T-helper 1 cell treated with Interleukin-12 subunit alpha and Interleukin-12 subunit beta and Interleukin-4 antibody, amounts not matched to agents 30 ng/mL and 1 ng/mL, for 36 hours (primary cell): ENCODE data around the gene HTR3B. TPM values are rescaled to one million over a fixed set of nuclear protein-coding genes. Genes with fewer than 3 reads are reported as not detected.

Source experiments
- intact Hi-C: fragments of 100-400 bp; cut with micrococcal nuclease; formaldehyde crosslinking; loops from one replicate; pipeline ENCODE4 v1.15.1; 2024
- total RNA-seq: library from RNA; stranded (reverse); gene quantifications from 2 replicates; pipeline ENCODE4 v1.2.3, GENCODE V29; 2022

HTR3B gene, protein sequence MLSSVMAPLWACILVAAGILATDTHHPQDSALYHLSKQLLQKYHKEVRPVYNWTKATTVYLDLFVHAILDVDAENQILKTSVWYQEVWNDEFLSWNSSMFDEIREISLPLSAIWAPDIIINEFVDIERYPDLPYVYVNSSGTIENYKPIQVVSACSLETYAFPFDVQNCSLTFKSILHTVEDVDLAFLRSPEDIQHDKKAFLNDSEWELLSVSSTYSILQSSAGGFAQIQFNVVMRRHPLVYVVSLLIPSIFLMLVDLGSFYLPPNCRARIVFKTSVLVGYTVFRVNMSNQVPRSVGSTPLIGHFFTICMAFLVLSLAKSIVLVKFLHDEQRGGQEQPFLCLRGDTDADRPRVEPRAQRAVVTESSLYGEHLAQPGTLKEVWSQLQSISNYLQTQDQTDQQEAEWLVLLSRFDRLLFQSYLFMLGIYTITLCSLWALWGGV
- total RNA-seq, result not detected in 2 replicates

DNA sequence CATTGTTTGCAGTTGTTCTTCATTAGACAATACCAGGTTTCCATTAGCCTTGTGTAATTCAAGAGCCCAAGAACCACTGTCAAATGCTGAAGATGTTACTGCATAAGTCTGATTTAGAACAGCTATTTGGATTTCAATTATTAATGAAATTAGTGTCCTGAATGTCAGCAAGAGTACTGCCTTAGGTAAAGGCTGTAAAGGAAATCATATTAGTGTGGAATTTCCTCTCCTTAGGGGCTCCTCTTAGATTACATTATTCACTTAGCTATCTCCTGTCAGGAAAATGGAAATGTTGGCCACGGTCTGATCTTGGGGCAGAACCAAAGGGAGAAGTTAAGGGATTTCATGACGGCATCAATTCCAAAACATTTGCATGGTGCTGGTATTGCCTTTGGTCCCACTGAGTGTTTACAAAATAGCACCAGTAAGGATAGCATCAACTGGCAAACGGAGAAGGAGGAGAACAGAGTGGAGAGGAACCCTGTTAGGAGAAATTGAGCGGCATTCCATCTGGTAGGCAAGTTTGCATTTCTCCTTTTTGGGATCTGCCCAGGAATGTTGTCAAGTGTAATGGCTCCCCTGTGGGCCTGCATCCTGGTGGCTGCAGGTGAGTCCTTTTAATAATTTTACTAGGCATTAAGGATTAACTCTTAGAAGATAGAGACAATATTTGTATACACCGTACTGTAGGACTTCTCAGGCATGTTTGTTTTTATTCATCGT lies at the start of gene HTR3B:
HTR3B (plus strand) TSS at position 418 of the 723 bp plus-strand sequence; CDS start at position 556, 138 bp downstream.
- intact Hi-C loops, result no loop called here

DNA sequence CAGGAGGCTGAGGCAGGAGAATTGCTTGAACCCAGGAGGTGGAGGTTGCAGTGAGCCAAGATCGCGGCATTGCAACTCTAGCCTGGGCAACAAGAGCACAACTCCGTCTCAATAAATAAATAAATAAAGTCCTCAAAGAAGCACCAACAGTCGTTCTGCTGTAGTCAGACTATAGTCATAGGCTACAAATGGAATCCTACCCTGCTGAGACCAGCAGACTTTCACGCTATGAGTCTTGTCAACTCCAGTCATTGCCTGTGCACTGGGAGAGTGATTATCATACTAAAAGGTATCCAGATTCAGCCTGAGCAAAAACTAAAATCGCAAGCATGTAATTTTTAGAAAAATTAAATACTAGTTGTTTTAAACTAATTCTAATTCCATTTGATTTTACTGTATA lies 48.8 kb upstream of the HTR3B start:
- intact Hi-C loops, result no loop called here

DNA sequence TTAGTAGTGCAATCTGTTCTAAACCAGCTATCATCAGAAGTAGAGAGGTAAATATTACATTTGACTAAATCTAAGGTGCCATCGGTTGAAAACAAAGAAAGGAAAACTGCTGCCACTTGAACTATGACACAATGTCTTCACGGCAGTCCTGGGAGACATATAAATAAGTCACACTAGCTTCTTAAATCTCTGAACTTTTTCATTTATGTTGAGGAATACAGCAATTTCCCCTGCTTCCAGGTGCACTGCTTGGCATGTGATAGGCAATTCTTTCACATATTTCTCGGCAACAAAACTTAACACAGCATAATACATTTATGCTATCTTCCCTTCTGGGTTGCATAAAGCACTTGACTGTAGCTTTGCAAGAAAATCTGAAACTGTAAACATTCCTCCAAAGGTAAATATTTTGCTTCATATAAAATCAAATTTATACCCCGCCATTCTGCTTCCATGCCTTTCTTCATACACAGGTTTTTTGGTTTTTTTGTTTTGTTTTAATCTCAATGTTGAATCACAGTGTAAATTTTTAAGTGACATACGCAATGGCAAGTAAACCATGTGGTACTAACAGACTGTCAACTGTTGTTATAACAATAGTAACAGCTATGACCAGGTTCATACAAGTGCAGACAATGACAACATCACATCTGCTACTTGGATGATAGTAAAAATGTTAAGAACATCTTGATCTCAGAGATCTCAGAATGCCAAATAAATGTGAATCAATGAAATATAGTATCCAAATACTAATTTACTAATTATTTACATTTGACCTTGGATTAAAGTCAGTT lies 47.4 kb upstream of the HTR3B start:
- intact Hi-C loops, result no loop called here

DNA sequence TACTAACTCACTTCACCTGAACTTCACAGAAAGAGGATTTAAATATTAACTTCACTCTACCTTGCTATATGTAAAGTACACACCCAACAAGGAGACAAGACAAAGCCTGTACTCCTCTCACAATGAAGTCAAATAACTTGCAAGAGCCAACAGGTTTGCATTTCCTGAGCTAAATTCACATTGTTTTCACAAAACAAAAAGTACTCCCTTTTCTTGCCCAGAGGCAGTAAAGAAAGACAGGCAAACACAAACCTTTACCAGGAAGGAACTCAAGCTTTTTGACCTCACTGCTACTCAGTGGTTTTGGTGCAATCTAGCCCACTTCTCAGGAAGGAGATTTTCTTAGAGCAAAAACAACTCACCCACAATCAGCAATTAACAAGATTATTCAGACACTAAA lies 44.9 kb upstream of the HTR3B start:
- intact Hi-C loops, result loop anchor here (5.0 kb wide), 1 partner anchor 552 kb away; no protein-coding TSS in a partner anchor

DNA sequence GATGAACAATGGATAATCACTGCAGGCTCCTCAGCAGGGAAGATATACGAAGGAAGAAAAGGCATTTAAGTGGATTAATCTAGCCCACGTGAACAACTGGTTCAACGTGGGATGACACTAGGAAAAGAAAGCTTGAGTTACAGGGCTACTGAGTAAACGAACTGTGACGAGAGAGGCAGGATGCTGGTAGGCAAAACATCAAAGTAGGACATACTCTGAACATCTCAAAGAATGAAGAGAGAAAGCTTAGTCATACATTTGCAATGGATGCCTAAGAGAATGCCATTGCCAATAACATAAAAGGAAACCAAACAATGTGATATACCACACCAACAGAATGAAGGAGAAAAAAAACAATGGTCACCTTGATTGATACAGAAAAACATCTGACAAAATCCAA lies 42.2 kb upstream of the HTR3B start:
- intact Hi-C loops, result loop anchor here (1.0 to 5.0 kb wide), 3 partner anchors 12 to 555 kb away; no protein-coding TSS in a partner anchor

DNA sequence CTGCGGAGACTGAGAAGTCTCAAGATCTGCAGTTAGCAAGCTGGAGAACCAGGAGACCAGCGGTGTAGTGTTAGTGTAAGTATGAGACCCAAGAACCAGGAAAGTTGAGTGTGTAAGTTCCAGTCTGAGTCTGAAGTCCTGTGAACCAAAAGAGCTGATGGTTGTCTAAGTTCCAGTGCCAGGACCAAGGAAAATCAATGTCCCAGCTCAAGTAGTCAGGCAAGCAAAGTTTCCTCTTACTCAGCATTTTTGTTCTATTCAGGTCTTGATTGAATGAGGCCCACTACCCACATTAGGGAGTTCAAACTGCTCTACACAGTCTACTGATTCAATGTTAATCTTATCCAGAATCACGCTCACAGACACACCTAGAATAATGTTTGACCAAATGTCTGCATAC lies 40.2 kb upstream of the HTR3B start:
- intact Hi-C loops, result loop anchor here (5.0 kb wide), 1 partner anchor 557 kb away; no protein-coding TSS in a partner anchor

DNA sequence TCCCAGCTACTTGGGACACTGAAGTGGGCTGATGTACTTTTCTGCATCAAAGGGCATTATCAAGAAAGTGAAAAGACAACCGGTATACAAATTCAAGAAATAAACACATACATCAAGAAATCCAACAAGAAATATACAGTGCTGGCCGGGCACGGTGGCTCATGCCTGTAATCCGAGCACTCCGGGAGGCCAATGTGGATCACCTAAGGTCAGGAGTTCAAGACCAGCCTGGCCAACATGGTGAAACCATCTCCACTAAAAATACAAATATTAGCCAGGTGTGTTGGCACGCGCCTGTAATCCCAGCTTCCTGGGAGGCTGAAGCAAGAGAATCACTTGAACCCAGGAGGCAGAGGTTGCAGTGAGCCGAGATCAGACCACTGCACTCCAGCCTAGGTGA lies 38.7 kb upstream of the HTR3B start:
- intact Hi-C loops, result no loop called here

DNA sequence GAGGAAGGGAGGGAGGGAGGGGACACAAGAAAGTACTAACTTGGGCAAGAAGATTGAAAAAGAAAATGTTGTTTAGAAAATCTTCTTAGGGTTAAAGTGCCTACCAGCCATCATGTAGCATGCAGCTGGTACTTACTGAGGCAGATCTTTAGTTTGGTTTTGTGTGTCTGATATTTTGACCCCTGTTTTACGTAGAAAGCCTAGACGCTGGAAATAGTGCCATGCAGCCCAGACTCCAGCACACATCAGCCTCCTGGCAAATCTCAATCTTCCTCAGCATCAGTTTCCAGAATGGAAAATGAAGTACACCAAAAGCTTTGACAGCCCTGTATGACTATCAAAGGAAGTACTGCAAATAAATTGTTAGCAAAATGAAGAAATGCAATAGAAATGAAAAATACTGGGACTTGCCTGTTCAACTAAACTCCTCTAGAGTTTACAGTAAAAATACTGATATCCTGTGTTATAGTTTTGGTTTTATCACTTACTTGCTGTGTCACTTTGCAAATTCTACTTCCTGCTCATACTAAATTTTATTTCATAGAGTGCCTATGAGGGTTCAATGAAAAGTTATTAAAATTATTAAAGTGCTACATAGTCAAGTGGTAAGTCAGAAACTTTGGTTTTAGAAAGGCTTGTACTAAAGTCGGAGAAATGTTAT lies 36.6 kb upstream of the HTR3B start:
- intact Hi-C loops, result no loop called here

DNA sequence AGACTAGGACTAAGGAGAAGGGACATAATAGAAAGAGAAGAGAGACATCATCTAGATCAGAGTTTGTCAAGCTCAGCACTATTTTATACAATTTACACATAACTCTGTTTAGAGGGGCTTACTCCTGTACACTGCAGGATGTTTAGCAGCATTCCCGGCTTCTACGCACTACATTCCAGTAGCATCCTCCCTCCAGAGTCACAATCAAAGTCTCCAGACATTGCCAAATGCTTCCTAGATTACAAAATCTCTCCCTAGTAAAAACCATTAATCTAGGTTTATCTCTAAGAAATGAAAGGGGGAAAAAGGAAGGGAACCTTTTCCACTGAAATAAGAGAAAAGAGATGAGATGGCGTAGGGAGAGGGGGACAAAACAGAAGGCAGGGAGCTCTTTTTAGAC lies 33.3 kb upstream of the HTR3B start:
- intact Hi-C loops, result loop anchor here (10.0 kb wide), 2 partner anchors 1647 to 1787 kb away; partner anchors contain the start of genes PTS, SDHD and TIMM8B

DNA sequence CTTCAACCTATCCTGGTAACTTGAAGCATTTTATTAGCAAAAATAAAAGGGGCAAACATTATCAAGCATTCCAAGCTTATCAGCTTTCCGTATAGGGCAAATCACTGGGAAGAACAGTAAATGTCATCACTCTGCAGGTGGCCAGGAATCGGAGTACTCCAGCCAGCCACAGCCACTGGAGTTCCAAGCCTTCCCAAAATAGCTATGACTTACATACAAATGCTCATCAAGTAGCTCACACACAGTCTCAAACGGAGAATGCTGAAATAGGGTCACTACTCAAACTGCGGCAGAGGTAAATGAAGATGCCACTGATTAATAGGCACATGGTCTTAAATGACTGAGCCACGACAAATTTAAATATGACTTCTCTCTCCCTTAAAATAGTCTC lies 31.4 kb upstream of the HTR3B start:
- intact Hi-C loops, result loop anchor here (10.0 kb wide), 2 partner anchors 1648 to 1788 kb away; partner anchors contain the start of genes PTS, SDHD and TIMM8B

DNA sequence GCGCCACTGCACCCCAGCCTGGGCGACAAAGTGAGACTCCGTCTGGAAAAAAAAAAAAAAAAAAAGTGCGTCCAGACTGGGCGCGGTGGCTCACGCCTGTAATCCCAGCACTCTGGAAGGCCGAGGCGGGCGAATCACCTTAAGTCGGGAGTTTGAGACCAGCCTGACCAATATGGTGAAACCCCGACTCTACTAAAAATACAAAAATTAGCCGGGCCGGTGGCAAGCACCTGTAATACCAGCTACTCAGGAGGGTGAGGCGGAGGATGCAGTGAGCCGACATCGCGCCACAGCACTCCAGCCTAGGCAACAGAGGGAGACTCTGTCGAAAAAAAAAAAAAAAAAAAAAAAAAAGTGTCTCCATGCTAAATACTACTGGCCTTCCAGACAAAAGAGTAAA lies 30.5 kb upstream of the HTR3B start:
- intact Hi-C loops, result loop anchor here (1.0 to 10.0 kb wide), 5 partner anchors 12 to 1789 kb away; partner anchors contain the start of genes PTS, SDHD and TIMM8B

DNA sequence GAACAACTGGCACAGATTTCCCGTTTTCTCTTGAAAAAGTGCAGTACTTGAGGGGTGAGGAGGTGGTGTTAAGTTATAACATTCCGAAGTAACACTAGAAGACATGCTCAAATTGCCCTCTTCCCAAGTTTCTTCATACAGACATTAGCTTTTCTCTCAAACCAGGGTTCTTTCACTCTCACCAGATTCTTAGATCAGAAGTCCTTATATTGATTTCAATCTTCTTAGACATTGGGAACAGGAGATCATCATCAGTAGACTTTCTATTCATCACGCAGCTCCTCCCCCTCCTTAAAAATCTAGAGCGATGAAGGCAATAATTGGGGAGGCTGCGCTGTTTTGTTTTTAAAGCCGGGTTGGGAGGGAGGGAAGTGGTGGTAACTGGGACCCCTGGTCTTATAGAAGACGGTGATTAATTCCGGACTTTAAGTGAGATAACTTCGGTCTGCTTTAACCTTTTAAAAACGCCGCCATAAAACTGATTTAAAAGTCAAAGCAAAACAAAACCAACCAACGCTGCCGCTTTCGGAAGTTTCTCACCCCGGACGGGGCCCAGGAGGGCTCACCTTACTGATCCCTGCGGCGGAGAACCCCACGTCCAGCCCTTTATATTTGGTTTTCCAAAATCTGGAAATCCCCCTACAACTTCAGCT lies 29.9 kb upstream of the HTR3B start:
- intact Hi-C loops, result loop anchor here (1.0 to 10.0 kb wide), 11 partner anchors 12 to 1790 kb away; partner anchors contain the start of genes C11orf71, PTS, RBM7 and REXO2

DNA sequence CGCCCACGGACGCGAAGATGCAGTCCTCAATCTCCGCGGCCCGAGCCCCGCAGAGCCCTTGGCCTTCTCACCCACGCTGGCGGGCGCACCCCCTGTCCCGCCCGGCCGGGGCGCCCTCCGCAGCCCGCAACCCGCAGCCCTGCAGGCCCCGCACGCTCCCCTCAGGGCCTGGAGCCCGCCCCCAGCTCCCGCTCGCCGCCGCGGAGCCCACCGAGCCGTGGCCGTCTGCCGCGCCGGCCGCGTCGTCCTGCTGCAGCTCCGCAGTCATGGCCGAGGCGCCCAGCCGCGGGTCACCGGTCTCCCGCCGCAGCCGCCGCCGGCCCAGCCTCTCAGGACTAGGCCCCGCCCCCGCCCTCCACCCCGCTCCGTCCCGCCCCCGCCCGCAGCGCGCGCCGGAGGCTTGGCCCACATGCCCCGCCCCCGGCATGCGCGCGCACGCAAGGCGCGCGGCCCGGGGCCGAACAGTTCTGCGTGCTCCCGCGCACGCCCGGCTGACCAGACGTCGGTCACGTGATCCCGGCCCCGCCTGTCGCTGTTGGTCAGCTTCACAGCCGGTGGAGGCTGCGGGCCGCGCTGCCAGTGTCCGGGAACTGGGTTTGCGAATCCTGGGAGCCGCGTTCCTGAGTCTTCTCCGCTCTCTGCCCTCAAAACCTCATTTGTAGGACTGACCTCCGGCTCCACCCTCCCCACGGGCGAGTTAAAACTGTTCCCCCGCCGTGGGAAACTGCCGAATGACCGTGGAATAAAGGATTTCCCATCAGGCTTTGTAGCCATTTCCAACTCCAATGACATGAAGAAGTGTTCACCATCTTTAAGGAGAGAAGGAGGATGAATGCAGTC lies 29.1 kb upstream of the HTR3B start, which contains the start of gene USP28:
USP28 (minus strand) TSS at position 339 of the 840 bp plus-strand sequence; CDS start at position 268, 71 bp downstream.
- intact Hi-C loops, result loop anchor here (1.0 to 10.0 kb wide), 10 partner anchors 34 to 1791 kb away; partner anchors contain the start of genes C11orf71, PTS, RBM7 and REXO2

DNA sequence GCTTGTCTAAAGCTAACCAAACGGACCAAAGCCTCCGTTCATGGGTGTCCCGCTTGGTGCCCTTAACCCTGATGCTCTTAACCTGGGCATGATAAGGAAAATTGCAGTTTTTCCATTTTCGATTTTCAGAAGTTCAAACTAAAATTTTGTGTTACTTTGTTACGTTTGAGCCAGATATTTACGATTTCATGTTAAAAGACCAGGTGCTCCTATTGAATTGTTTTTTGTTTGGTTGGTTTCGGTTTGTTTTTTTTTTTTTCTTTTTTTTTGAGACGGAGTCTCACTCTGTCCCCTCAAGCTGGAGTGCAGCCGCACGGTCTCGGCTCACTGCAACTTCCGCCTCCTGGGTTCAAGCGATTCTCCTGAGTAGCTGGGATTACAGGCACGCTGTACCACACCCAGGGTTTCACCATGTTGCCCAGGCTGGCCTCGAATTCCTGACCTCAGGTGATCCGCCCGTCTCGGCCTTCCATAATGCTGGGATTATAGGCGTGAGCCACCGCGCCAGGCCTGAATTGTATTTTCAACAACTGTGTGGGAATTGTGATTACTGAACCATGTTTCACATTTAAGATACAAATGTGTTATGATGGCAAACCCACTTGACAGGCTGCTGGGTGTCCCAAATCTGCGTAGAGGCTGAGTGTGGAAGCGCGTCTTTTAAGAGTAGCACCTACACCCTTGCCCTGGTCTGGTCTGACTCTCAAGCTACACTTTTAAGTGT lies 28.4 kb upstream of the HTR3B start:
- intact Hi-C loops, result loop anchor here (5.0 to 10.0 kb wide), 3 partner anchors 284 to 1791 kb away; partner anchors contain the start of genes PTS, SDHD and TIMM8B

DNA sequence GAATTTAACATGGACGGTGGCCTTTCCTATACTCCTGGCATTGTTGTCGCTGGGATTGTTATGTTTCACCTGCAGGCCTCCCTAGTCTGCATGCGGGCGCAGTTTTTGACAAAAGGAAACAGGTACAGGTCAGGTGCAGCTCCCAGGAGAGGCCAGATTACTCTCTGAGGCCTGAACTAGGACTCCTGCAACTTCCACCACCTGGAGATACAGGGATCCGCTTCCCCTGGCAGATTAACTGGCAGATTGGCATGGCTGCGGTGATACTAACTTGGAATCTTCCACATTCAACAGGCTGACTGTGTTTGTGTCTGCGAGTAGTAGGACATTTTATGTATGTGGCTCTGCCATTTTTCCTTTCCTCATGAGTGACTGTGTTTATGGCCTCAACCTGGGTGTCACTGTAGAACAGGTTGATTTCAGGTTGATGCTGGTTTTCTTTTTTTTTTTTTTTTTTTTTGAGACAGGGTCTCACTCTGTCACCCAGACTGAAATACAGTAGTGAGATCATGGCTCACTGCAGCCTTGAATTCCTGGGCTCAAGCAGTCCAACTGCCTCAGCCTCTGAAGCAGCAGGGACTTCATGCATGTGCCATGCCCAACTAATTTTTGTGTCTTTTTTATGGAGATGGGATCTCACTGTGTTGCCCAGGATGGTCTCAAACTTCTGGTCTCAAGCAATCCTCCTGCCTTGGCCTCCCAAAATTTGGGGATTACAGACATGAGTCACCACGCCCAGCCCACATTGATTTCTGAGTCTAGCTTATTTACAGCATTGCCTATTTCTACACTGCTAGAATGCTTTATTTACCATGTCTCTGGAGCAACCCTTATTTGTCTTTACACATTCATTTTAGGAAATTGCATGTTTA lies 27.6 kb upstream of the HTR3B start:
- intact Hi-C loops, result loop anchor here (5.0 to 10.0 kb wide), 3 partner anchors 285 to 1792 kb away; partner anchors contain the start of genes PTS, SDHD and TIMM8B

DNA sequence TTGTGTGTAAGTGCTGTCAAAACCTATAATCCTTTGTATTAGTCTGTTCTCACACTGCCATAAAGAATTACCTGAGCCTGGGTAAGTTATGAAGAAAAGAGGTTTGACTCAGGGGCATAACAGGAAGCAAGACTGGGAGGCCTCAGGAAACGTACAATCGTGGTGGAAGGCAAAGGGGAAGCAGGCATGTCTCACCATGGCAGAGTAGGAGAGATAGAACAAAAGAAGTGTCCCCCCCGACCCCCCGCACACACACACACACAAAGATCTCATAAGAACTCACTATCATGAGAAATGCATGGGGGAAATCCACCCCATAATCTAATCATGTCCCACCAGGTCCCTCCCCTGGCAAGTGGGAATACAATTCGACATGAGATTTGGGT lies 26.9 kb upstream of the HTR3B start:
- intact Hi-C loops, result loop anchor here (5.0 to 10.0 kb wide), 3 partner anchors 285 to 1793 kb away; partner anchors contain the start of genes PTS, SDHD and TIMM8B

DNA sequence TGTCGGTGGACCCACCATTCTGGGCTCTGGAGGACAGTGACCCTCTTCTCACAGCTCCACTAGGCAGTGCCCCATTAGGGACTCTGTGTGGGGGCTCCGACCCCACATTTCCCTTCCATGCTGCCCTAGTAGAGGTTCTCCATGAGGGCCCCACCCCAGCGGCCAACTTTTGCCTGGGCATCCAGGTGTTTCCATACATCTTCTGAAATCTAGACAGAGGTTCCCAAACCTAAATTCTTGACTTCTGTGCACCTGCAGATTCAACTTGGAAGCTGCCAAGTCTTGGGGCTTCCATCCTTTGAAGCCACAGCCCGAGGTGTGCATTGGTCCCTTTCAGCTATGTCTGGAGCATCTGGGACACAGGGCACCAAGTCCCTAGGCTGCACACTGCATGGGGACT lies 25.1 kb upstream of the HTR3B start:
- intact Hi-C loops, result loop anchor here (5.0 to 10.0 kb wide), 3 partner anchors 287 to 1795 kb away; partner anchors contain the start of genes PTS, SDHD and TIMM8B
